ENCODE measurements around the gene KRTAP9-1.
"Not testable (repeated sequence)": the region's sequence is repeated elsewhere in the genome, so short reads cannot be mapped to it uniquely, and the experiment has no call there.

The KRTAP9-1 gene

GRCh38 chr17:41178843-41179616 lies 10.7 kb upstream of the KRTAP9-1 start:
- DNase-seq (ENCODE audit: low spot score): no peak

GRCh38 chr17:41184480-41184961 lies 5.2 kb upstream of the KRTAP9-1 start, which contains the start of gene KRTAP4-1:
KRTAP4-1 (minus strand) TSS chr17:41184911; CDS start chr17:41184854, 57 bp downstream.
- no peak for DNase-seq (ENCODE audit: low spot score)

DNA sequence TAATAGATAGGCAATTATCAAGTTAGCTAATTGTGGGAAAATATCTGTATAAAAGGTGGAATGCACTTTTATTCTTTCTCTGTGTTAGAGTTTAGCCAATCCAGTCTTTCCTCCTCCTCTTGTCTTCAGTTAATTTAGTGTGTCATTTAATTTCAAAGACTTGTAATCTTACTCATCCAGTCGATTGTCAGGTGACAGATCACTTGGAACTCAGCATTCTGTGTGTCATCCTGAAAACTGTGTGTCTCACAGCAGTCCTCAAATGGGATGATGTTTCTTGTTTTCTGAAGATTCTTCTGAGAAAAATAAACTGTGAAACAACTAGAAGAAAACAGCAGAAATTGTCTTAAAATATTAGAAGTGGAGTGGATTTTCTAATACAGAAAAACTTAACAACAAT lies 4.7 kb upstream of the KRTAP9-1 start:
- DNase-seq (ENCODE audit: low spot score): no peak

DNA sequence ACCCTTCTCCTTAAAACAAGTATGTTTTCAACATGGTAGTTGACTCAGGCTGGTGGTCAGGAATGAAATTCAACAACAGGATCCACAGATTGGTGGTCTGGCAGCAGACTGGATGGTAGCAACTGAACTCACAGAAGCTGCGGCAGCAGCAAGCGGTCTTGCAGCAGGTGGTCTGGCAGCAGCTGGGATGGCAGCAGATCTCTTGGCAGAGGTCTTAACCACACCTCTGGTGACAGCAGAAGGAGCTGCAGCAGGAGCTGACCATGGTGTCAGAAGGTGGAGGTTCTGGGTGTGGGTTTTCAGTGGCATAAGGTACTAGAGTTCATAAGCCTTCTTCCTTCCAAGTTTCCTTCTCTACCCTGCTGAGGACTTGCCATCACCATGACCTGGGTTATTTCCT lies 2.8 kb upstream of the KRTAP9-1 start:
- no peak for DNase-seq (ENCODE audit: low spot score)

DNA sequence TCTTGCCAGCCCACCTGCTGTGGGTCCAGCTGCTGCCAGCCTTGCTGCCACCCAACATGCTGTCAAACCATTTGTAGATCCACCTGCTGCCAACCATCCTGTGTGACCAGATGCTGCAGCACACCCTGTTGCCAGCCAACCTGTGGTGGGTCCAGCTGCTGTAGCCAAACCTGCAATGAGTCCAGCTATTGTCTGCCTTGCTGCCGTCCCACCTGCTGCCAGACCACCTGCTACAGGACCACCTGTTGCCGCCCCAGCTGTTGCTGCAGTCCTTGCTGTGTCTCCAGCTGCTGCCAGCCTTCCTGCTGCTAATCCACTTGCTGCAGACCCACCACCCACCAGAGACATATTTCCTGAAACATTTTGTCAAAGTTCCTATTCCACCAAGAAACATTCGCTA lies 641 bp downstream of the KRTAP9-1 start:
- DNase-seq (ENCODE audit: low spot score): no peak

GRCh38 chr17:41196068-41196467 lies 6.4 kb downstream of the KRTAP9-1 start:
- no peak for DNase-seq (ENCODE audit: low spot score)

DNA sequence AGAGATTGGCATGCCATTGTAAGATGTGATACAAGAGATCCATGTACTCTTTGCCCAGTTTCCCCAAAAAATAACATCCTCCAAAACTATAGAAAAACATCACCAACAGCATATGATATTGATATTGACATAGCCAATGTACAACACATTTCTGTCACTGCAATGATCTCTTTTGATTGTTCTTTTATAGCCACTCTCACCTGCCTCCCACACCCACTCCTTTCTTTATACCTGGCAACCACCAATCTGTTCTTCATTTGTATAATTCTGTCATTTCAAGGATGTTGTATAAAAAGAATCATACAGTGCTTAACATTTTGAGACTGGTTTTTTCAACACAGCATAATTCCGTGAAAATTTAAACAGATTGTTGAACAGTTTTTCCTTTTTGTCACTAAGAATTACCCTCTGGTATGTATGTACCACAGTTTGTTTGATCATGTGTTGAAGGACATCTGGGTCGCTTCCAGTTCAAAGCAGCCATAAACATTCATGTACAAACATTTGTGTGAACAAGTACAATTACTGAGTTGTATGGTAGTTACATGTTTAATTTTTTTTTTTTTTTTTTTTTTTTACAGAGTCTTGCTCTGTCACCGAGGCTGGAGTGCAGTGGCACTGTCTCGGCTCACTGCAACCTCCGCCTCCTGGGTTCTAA lies 9.9 kb downstream of the KRTAP9-1 start:
- no peak for DNase-seq (ENCODE audit: low spot score)

DNA sequence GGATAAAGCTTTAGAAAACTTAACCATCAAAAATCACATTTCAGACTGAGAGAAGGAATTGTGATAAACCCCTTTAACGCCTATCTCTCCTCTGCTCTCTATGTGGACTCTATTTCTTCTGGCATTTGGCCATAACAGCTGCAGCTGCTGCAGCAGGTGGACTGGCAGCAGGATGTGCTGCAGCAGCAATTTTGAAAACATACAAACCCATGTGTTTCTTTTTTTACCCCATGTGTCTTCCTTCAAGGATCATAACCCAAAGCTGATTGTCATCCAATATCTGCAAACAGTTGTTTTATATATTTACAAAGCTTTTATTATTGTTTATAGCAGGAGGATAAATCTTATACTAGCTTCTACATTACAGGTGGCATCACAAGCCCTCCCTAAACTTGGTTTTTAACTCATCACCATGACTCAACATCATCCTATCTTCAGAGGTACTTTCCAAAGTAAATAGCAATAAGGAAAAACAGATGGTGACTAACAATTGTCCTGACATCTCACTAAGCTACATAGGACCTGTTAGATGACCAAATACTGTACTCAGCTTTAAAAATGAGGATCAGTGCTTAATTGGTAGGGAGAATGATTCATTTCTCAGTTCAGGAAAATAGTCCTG lies 22.3 kb downstream of the KRTAP9-1 start:
- DNase-seq (ENCODE audit: low spot score): no peak

- DNase-seq (ENCODE audit: low spot score): no peak
Measured at GRCh38 chr17:41212524-41213169, 23.0 kb downstream of the KRTAP9-1 start.

GRCh38 chr17:41215681-41216080 lies 26.0 kb downstream of the KRTAP9-1 start:
- no peak for DNase-seq (ENCODE audit: low spot score)

- no peak for DNase-seq (ENCODE audit: low spot score)
Measured at GRCh38 chr17:41223821-41224220, 34.1 kb downstream of the KRTAP9-1 start.

- no peak for DNase-seq (ENCODE audit: low spot score)
Measured at GRCh38 chr17:41226051-41226450, 36.4 kb downstream of the KRTAP9-1 start.

GRCh38 chr17:41226598-41227095 lies 37.0 kb downstream of the KRTAP9-1 start, which contains the start of gene KRTAP9-2:
KRTAP9-2 (plus strand) TSS chr17:41226648; CDS start chr17:41226655, 7 bp downstream.
- not testable (repeated sequence) for DNase-seq (ENCODE audit: low spot score)

DNA sequence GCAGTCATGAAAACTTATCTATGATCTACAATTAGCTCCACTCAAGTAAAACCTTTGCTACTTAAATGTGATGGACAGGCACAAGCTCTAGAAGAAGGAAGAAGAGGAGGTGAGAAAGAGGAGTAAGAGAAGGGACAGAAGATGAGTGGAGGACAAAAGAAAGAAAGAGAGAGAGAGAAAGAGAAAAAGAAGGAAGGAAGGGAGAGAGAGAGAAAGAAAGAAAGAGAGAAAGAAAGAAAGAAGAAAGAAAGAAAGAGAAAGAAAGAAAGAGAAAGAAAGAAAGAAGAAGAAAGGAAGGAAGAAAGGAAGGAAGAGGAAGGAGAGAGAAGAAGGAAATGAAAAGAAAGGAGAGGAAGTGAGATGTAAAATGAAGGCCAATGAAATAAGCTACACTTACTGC lies 40.4 kb downstream of the KRTAP9-1 start:
- DNase-seq (ENCODE audit: low spot score): no peak

DNA sequence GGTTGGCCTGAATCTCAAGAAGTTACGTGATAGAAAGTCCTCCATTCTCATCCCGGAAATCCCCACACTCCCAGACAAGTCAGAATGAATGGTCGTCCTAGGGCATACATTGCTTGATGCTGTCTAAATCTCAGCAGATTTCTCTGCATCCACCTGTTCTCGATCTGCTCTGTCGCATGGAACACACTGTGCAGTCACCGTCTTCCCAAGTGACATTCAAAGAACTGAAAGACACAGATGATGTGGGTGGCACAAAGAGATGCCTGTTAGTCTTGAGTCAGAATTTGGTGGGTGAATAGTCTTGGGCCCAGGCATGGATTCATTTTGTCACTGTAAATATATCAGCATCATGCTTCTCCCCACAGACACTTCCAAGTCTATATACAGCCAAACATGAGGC lies 42.0 kb downstream of the KRTAP9-1 start:
- DNase-seq (ENCODE audit: low spot score): no peak

DNA sequence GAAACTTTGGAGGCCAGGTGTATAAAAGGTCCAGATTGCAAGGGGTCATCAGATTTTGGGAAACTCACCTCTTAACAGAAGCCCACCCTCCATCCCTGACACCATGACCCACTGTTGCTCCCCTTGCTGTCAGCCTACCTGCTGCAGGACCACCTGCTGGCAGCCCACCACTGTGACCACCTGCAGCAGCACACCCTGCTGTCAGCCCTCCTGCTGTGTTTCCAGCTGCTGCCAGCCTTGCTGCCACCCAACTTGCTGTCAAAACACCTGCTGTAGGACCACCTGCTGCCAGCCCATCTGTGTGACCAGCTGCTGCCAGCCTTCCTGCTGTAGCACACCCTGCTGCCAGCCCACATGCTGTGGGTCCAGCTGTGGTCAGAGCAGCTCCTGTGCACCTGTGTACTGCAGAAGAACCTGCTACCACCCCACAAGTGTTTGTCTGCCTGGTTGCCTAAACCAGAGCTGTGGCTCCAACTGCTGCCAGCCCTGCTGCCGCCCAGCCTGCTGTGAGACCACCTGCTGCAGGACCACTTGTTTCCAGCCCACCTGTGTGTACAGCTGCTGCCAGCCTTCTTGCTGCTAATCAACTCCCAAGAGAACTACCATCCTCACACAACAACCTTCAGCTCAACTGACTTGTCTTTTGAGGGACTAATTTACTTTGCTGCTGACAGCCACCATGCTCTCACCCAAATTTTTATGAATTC lies 42.9 kb downstream of the KRTAP9-1 start, which contains the start of gene KRTAP9-3:
Gene KRTAP9-3, plus strand, starts transcription at position 51 of the 707 bp plus-strand sequence. Its CDS starts 53 bp downstream, at position 104.
- not testable (repeated sequence) for DNase-seq (ENCODE audit: low spot score)

DNA sequence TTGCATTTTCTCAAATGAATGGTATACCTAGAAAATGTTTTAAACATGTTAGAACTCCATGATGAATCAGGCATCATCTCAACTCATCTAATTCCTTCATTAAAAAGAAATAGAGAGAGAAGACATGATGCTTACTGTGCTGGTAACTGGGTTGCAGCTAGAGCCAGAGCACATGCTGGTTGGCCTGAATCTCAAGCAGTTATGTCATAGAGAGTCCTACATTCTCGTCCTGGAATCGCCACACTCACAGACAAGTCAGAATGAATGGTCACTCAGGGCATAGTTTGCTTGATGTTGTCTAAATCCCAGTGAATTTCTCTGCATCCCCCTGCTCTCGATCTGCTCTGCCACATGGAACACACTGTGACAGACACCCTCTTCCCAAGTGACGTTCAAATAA lies 47.4 kb downstream of the KRTAP9-1 start:
- not testable (repeated sequence) for DNase-seq (ENCODE audit: low spot score)

DNA sequence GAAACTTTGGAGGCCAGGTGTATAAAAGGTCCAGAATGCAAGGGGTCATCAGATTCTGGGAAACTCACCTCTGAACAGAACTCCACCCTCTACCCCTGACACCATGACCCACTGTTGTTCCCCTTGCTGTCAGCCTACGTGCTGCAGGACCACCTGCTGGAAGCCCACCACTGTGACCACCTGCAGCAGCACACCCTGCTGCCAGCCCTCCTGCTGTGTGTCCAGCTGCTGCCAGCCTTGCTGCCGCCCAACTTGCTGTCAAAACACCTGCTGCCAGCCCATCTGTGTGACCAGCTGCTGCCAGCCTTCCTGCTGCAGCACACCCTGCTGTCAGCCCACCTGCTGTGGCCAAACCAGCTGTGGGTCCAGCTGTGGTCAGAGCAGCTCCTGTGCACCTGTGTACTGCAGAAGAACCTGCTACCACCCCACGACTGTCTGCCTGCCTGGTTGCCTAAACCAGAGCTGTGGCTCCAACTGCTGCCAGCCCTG lies 48.3 kb downstream of the KRTAP9-1 start, which contains the start of gene KRTAP9-8:
Gene KRTAP9-8, plus strand, starts transcription at position 51 of the 489 bp plus-strand sequence. Its CDS starts 53 bp downstream, at position 104.
- DNase-seq (ENCODE audit: low spot score): not testable (repeated sequence)

All from HuH-7.5 (cell line).